Liver (tissue), 9 donors: ENCODE results near the gene ADGRG1. TPM values are rescaled to one million over a fixed set of nuclear protein-coding genes. Genes with fewer than 3 reads are reported as not detected.

Experiments
- DNase-seq: peaks from one replicate; pipeline ENCODE4 v3.0.0-alpha.2; 2017; ENCODE audit warnings: low spot score
- H3K27ac ChIP-seq, 2 donors: one replicate each; pipeline ENCODE4 v1.7.0; 2013; ENCODE audit warnings: inconsistent platforms in 2 of 2, low read length in 2 of 2, control low read depth in 1 of 2, low read depth in 1 of 2, mild to moderate bottlenecking in 1 of 2
- H3K27me3 ChIP-seq, 4 donors: one replicate each; pipeline versions ENCODE4 v1.6.1 to v1.7.0; 2013; ENCODE audit warnings: low read length in 3 of 4, inconsistent platforms in 1 of 4, mild to moderate bottlenecking in 1 of 4, moderate library complexity in 1 of 4; ENCODE audit not compliant: control insufficient read depth in 4 of 4, insufficient read depth in 4 of 4
- H3K36me3 ChIP-seq, 4 donors: one replicate each; pipeline versions ENCODE4 v1.6.1 to v1.7.0; 2013; ENCODE audit warnings: low read length in 3 of 4, mild to moderate bottlenecking in 3 of 4, low read depth in 1 of 4, moderate library complexity in 1 of 4; ENCODE audit not compliant: control insufficient read depth in 4 of 4, insufficient read depth in 3 of 4
- H3K4me1 ChIP-seq, 4 donors: one replicate each; pipeline versions ENCODE4 v1.6.1 to v1.7.0; 2013; ENCODE audit warnings: low read length in 3 of 4, mild to moderate bottlenecking in 3 of 4, moderate library complexity in 1 of 4; ENCODE audit not compliant: control insufficient read depth in 4 of 4, insufficient read depth in 4 of 4
- H3K4me3 ChIP-seq, 3 donors: one replicate each; pipeline versions ENCODE4 v1.6.1 to v1.7.0; 2013; ENCODE audit warnings: low read length in 3 of 3, control low read depth in 1 of 3, low read depth in 1 of 3, mild to moderate bottlenecking in 1 of 3
- H3K9ac ChIP-seq, 2 donors: one replicate each; pipeline ENCODE4 v1.7.0; 2013; ENCODE audit warnings: low read length in 2 of 2, mild to moderate bottlenecking in 2 of 2, moderate library complexity in 2 of 2, control low read depth in 1 of 2, low read depth in 1 of 2
- H3K9me3 ChIP-seq, 4 donors: one replicate each; pipeline versions ENCODE4 v1.6.1 to v1.7.0; 2013; ENCODE audit warnings: low read length in 3 of 4; ENCODE audit not compliant: control insufficient read depth in 4 of 4
- EGR1 ChIP-seq, 2 donors: IDR thresholded peaks; 2 replicates each; pipeline ENCODE4 v1.6.1; 2016 to 2018; ENCODE audit warnings: antibody characterized with exemption in 2 of 2, low read depth in 2 of 2
- FOXA1 ChIP-seq: IDR thresholded peaks from 2 replicates; pipeline ENCODE4 v1.6.1; 2016; ENCODE audit warnings: antibody characterized with exemption
- HNF4A ChIP-seq, 2 donors: conservative IDR thresholded peaks; 2 replicates each; pipeline ENCODE4 v1.6.1; 2016; ENCODE audit warnings: antibody characterized with exemption in 2 of 2, mild to moderate bottlenecking in 2 of 2
- HNF4G ChIP-seq: IDR thresholded peaks from 2 replicates; pipeline ENCODE4 v1.6.1; 2016; ENCODE audit warnings: antibody characterized with exemption
- JUND ChIP-seq, 2 donors: IDR thresholded peaks; 2 replicates each; pipeline ENCODE4 v1.6.1; 2016; ENCODE audit warnings: antibody characterized with exemption in 2 of 2
- NR2F2 ChIP-seq: IDR thresholded peaks from 2 replicates; pipeline ENCODE4 v1.6.1; 2016; ENCODE audit warnings: antibody characterized with exemption
- RAD21 ChIP-seq, 2 donors: IDR thresholded peaks; 2 replicates each; pipeline ENCODE4 v1.6.1; 2016; ENCODE audit warnings: antibody characterized with exemption in 2 of 2, mild to moderate bottlenecking in 2 of 2
- SP1 ChIP-seq: IDR thresholded peaks from 2 replicates; pipeline ENCODE4 v1.6.1; 2018; ENCODE audit warnings: antibody characterized with exemption, mild to moderate bottlenecking
- TAF1 ChIP-seq: conservative IDR thresholded peaks from 2 replicates; pipeline ENCODE4 v1.6.1; 2016; ENCODE audit warnings: antibody characterized with exemption, mild to moderate bottlenecking
- YY1 ChIP-seq: IDR thresholded peaks from 2 replicates; pipeline ENCODE4 v1.6.1; 2016; ENCODE audit warnings: antibody characterized with exemption, mild to moderate bottlenecking
- WGBS: extraction: QIAGEN DNeasy Blood & Tissue Kit; methylation state at CpG from one replicate; pipeline ENCODE4 v1.1.7; 2013; 5-methylcytosine and 5-hydroxymethylcytosine counted together
- polyA plus RNA-seq, 2 donors: library from polyadenylated mRNA; stranded (reverse) in 1 of 2; unstranded in 1 of 2; fragments of 200-250 nt in 1 of 2; fragments of >200 nt in 1 of 2; fragmentation: Nextera tagmentation in 1 of 2; extraction: Ambion mirVana in 1 of 2; gene quantifications; one replicate each; pipeline versions ENCODE4 v1.2.1 to v1.2.3, GENCODE V29; 2013 to 2015
- total RNA-seq, 2 donors: library from RNA; depleted of rRNA; stranded (reverse); fragments of >200 nt; gene quantifications; one replicate each; pipeline ENCODE4 v1.2.3, GENCODE V29; 2014
- TF ChIP-seq, protein P1 (sequence below): fragments of 150-350 bp; IDR thresholded peaks from 2 replicates; pipeline ENCODE4 v1.5.1; 2017; ENCODE audit warnings: improper control_type of control experiment, low read depth, low read length; ENCODE audit not compliant: missing input control
- TF ChIP-seq, protein P2 (sequence below): IDR thresholded peaks from 2 replicates; pipeline ENCODE4 v1.6.1; 2016; ENCODE audit warnings: antibody characterized with exemption
- TF ChIP-seq, protein P3 (sequence below): IDR thresholded peaks from 2 replicates; pipeline ENCODE4 v1.6.1; 2016; ENCODE audit warnings: antibody characterized with exemption
- TF ChIP-seq, protein P4 (sequence below): IDR thresholded peaks from 2 replicates; pipeline ENCODE4 v1.6.1; 2016; ENCODE audit warnings: antibody characterized with exemption, mild to moderate bottlenecking
- TF ChIP-seq, protein P5 (sequence below): IDR thresholded peaks from 2 replicates; pipeline ENCODE4 v1.6.1; 2016; ENCODE audit warnings: antibody characterized with exemption
- donor health status: healthy.
- donor health status: healthy.
- donor health status: healthy.
- donor health status: healthy.
- donor health status: healthy.

The ADGRG1 gene
- total and polyA plus RNA-seq, 4 donors: 1.7 to 3.3 (median 2.0) TPM

DNA sequence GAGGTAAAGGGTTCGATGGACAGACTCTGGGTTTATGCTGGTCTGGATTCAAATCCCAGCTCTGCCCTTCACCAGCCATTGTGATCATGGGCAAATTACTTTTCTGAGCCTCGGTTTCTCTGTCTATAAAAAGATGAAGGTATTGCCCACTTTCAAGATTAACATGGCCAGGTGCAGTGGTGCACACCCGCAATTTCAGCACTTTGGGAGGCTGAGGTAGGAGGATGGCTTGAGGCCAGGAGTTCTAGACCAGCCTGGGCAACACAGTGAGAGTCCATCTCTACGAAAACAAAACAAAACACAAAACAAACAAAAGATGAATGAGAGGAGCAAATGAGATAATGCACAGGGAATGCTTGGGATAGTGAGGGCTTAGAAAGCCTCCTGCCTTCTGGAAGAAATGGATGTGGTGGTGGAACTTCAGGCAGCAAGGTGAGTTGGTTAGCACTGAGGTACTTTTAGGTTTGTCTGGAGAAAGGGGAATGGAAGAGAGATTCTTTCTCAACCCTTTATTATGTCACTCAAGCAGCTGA, 48.2 kb downstream of the ADGRG1 start:
- Histone ChIP-seq H3K27me3 (no peaks in the 10 kb centered on the region), H3K9me3 (no peaks in the 10 kb centered on the region), H3K36me3 (no peaks in the 10 kb centered on the region), H3K27ac (no peak overlapping the region), H3K4me1 (peaks cover 5 to 27% (median 15%) of the 10 kb centered on the region in 4 donors), H3K4me3 (no peak overlapping the region), H3K9ac (no peak overlapping the region)
- TF ChIP-seq, protein P1, sequence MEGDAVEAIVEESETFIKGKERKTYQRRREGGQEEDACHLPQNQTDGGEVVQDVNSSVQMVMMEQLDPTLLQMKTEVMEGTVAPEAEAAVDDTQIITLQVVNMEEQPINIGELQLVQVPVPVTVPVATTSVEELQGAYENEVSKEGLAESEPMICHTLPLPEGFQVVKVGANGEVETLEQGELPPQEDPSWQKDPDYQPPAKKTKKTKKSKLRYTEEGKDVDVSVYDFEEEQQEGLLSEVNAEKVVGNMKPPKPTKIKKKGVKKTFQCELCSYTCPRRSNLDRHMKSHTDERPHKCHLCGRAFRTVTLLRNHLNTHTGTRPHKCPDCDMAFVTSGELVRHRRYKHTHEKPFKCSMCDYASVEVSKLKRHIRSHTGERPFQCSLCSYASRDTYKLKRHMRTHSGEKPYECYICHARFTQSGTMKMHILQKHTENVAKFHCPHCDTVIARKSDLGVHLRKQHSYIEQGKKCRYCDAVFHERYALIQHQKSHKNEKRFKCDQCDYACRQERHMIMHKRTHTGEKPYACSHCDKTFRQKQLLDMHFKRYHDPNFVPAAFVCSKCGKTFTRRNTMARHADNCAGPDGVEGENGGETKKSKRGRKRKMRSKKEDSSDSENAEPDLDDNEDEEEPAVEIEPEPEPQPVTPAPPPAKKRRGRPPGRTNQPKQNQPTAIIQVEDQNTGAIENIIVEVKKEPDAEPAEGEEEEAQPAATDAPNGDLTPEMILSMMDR: no peak
- TF ChIP-seq NR2F2 (no peak), TAF1 (no peak), JUND (IDR thresholded peaks at IDR 0.05) (no peak), RAD21 (IDR thresholded peaks at IDR 0.05) (no peak), EGR1 (IDR thresholded peaks at IDR 0.05; ENCODE audit: low read depth in 2 of 2) (no peak), YY1 (no peak), HNF4G (no peak), SP1 (no peak)
- TF ChIP-seq, protein P2, sequence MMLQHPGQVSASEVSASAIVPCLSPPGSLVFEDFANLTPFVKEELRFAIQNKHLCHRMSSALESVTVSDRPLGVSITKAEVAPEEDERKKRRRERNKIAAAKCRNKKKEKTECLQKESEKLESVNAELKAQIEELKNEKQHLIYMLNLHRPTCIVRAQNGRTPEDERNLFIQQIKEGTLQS: no peak
- TF ChIP-seq, protein P3, sequence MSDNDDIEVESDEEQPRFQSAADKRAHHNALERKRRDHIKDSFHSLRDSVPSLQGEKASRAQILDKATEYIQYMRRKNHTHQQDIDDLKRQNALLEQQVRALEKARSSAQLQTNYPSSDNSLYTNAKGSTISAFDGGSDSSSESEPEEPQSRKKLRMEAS: no peak
- TF ChIP-seq, protein P4, sequence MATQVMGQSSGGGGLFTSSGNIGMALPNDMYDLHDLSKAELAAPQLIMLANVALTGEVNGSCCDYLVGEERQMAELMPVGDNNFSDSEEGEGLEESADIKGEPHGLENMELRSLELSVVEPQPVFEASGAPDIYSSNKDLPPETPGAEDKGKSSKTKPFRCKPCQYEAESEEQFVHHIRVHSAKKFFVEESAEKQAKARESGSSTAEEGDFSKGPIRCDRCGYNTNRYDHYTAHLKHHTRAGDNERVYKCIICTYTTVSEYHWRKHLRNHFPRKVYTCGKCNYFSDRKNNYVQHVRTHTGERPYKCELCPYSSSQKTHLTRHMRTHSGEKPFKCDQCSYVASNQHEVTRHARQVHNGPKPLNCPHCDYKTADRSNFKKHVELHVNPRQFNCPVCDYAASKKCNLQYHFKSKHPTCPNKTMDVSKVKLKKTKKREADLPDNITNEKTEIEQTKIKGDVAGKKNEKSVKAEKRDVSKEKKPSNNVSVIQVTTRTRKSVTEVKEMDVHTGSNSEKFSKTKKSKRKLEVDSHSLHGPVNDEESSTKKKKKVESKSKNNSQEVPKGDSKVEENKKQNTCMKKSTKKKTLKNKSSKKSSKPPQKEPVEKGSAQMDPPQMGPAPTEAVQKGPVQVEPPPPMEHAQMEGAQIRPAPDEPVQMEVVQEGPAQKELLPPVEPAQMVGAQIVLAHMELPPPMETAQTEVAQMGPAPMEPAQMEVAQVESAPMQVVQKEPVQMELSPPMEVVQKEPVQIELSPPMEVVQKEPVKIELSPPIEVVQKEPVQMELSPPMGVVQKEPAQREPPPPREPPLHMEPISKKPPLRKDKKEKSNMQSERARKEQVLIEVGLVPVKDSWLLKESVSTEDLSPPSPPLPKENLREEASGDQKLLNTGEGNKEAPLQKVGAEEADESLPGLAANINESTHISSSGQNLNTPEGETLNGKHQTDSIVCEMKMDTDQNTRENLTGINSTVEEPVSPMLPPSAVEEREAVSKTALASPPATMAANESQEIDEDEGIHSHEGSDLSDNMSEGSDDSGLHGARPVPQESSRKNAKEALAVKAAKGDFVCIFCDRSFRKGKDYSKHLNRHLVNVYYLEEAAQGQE: no peak
- DNase-seq: no peak
- 73% methylated on average over 4 of the region's 4 CpGs for WGBS

DNA sequence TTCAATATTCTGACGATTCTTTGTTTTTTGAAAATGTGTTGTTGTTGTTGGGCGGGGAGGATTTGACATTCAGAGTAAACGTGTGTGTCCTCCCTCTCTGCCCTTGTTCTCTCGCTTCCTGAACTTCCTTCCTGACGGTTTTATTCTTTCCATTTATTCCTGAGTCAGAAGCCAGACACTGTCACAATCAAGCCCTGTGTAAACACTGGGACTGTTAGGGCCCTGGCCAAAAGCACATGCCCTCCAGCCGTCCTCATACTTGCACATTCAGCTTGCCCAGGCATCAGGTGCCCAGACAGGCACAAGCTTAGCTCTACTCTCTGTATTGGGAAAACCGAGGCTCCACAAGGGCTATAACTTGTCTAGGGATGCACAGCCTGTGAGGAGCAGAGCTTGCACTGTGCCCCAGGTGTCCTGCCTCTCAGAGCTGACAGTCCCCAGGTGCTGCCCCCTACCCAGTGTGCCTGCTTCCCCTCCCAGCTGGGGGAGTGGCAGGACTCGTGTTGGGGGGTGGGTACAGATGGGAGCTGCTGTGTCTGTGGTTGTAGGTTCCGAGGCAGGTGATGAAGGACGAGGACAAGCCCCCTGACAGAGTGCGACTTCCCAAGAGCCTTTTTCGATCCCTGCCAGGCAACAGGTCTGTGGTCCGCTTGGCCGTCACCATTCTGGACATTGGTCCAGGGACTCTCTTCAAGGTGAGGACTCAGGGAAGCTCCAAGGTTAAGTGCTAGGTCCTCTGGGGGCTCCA, 49.4 kb downstream of the ADGRG1 start:
- Histone ChIP-seq H3K36me3 (no peaks in the 10 kb centered on the region), H3K27me3 (no peaks in the 10 kb centered on the region), H3K4me3 (no peak overlapping the region), H3K9me3 (no peaks in the 10 kb centered on the region), H3K4me1 (peaks cover 5 to 27% (median 15%) of the 10 kb centered on the region in 4 donors), H3K27ac (peak overlapping the region; percentile 43 to 71), H3K9ac (no peak overlapping the region)
- no peak for DNase-seq
- 46% methylated on average over 14 of the region's 14 CpGs for WGBS
- TF ChIP-seq FOXA1 (peak; percentile 97), NR2F2 (no peak), HNF4G (no peak), HNF4A (conservative IDR thresholded peaks at IDR 0.05) (peak; percentile 51 to 74), JUND (IDR thresholded peaks at IDR 0.05) (peak in 1 of 2 donors; percentile 61), RAD21 (IDR thresholded peaks at IDR 0.05) (peak in 1 of 2 donors; percentile 67), YY1 (peak; percentile 86), SP1 (peak; percentile 87)
- TF ChIP-seq, protein P1: no peak
- TF ChIP-seq, protein P4: peak; percentile 69
- TF ChIP-seq, protein P5, sequence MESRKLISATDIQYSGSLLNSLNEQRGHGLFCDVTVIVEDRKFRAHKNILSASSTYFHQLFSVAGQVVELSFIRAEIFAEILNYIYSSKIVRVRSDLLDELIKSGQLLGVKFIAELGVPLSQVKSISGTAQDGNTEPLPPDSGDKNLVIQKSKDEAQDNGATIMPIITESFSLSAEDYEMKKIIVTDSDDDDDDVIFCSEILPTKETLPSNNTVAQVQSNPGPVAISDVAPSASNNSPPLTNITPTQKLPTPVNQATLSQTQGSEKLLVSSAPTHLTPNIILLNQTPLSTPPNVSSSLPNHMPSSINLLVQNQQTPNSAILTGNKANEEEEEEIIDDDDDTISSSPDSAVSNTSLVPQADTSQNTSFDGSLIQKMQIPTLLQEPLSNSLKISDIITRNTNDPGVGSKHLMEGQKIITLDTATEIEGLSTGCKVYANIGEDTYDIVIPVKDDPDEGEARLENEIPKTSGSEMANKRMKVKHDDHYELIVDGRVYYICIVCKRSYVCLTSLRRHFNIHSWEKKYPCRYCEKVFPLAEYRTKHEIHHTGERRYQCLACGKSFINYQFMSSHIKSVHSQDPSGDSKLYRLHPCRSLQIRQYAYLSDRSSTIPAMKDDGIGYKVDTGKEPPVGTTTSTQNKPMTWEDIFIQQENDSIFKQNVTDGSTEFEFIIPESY: no peak
- TF ChIP-seq, protein P3: no peak
